ENCODE results near the gene DNAJC30. TPM values are rescaled to one million over a fixed set of nuclear protein-coding genes. Genes with fewer than 3 reads are reported as not detected.
"Not testable (repeated sequence)": the region's sequence is repeated elsewhere in the genome, so short reads cannot be mapped to it uniquely, and the experiment has no call there.

The DNAJC30 gene
- total RNA-seq, 4 donors from 2014 or later: 2.7 to 8.4 (median 6.3) TPM

DNA sequence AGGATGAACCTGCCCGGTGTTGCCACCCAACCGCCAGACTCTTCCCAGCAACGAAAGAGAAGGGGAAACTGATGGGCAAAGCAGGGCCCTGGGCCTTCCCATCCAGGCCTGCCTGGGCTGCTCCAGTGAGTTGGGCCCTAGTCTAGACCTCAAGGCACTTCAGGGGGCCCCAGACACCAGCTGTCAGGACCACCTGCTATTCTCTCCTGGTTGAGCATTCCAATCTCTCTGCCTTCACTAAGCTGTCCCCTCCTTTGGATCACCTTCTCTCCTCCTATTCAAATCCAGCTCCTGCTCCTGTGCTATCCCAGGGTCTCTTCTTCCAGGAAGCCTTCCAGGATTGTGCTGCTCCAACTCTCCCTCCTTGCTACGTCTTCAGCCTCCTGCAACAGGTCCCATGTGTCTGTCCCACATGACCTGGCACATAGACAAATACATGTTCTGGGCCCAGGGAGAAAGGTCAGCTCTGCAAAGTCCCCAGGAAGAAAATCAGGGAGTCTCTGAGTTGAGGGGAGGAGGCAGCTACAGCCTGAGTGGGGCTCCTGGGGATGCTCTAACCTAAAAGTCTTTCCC lies 33.2 kb upstream of the DNAJC30 start:
- DNase-seq (ENCODE audit: low spot score in 2 of 2): no peak
- no peaks in the 10 kb centered on the region for H3K27me3 ChIP-seq
- no peak overlapping the region for H3K4me3 ChIP-seq
- peaks cover 0 to 35% (median 10%) of the 10 kb centered on the region in 4 donors for H3K4me1 ChIP-seq
- H3K27ac ChIP-seq: no peak overlapping the region
- WGBS, 2 donors: 74 to 75% methylated on average over 4 of the region's 4 CpGs
- TF ChIP-seq EP300 (IDR thresholded peaks at IDR 0.05) (no peak), CTCF (IDR thresholded peaks at IDR 0.05) (no peak), POLR2A (IDR thresholded peaks at IDR 0.05) (no peak)
- peaks cover 0 to 9% (median 0%) of the 10 kb centered on the region in 3 donors for H3K36me3 ChIP-seq
- no peaks in the 10 kb centered on the region for H3K9me3 ChIP-seq

DNA sequence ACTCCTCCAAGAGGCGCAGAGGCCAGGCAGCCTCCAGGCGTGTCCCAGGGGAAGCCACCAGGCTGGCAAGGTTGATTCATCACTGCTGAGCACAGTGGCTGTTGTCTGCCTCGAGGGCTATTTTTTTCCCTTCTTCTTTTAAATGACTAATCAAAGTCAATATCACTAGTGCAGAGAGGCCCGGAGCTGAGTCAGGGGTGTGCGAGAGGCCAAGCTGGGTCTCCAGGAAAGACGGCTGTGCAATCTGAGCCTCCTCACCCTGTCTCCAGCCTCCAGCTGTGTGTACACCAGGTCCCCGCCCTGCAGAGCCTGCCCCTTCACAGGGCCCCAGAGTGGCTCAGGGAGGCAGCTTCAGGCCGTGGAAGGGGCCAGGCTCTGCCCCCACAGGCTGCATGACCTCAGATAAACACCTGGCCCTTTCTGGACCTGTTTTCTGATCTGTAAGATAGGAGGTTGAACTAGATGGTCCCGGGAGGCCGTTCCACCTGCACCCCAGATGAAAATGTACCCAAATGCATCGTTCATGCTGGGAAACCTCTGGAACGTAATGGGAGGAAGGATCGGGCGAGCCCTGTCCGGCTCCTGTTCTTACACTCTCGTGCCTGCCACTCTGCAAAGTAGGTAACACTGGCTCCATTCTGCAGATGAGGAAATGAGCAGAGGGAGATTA lies 32.5 kb upstream of the DNAJC30 start:
- peaks cover 0 to 35% (median 10%) of the 10 kb centered on the region in 4 donors for H3K4me1 ChIP-seq
- WGBS, 2 donors: 70 to 73% methylated on average over 15 to 16 of the region's 16 CpGs
- no peak for DNase-seq (ENCODE audit: low spot score in 2 of 2)
- H3K4me3 ChIP-seq: no peak overlapping the region
- H3K27ac ChIP-seq: no peak overlapping the region
- H3K36me3 ChIP-seq: peaks cover 0 to 9% (median 0%) of the 10 kb centered on the region in 3 donors
- no peaks in the 10 kb centered on the region for H3K9me3 ChIP-seq
- TF ChIP-seq POLR2A (IDR thresholded peaks at IDR 0.05): no peak
- TF ChIP-seq EP300 (IDR thresholded peaks at IDR 0.05): no peak
- H3K27me3 ChIP-seq: no peaks in the 10 kb centered on the region

DNA sequence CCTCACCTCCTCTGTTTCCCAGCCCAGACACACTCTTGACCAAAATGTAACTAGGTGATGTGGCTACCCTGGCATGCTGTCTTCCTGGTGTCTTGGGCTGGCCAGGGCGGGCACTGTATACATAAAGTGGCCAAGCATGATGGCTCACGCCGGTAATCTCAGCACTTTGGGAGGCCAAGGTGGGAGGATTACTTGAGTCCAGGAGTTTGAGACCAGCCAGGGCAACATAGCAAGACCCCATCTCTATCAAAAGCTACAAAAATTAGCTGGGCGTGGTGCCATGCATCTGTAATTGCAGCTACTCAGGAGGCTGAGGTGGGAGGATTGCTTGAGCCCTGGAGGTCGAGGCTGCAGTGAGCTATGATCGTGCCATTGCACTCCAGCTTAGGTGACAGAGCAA lies 30.1 kb upstream of the DNAJC30 start:
- DNase-seq (ENCODE audit: low spot score in 2 of 2); H3K27ac ChIP-seq; H3K27me3 ChIP-seq; H3K4me3 ChIP-seq; H3K9me3 ChIP-seq: not testable (repeated sequence)
- Histone ChIP-seq H3K4me1 (peaks cover 0 to 20% (median 4%) of the 10 kb centered on the region in 4 donors), H3K36me3 (peaks cover 0 to 18% (median 0%) of the 10 kb centered on the region in 3 donors)
- 91 to 99% methylated on average over 6 of the region's 6 CpGs for WGBS, 2 donors

DNA sequence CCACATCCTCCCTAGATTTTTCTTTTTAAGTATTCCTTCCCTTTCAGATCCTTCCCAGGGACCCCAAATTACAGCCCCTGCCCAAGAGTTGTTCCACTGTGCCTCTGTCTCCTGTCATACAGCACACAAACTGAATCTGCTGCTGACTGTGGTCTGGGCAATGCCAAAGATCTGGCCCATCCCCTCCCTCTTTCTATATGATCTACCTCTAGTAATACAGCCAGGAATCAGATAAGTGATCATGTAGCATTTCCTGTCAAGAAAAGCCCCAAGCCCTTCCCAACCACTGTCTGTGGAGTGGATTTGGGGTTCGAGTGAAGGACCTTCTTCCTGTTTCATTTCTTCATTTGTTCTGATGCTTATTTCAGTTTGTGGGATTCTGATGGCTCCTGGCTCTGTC lies 29.5 kb upstream of the DNAJC30 start:
- Histone ChIP-seq H3K4me3 (no peak overlapping the region), H3K9me3 (no peaks in the 10 kb centered on the region), H3K36me3 (peaks cover 0 to 20% (median 0%) of the 10 kb centered on the region in 3 donors), H3K27me3 (no peaks in the 10 kb centered on the region), H3K27ac (no peak overlapping the region), H3K4me1 (peaks cover 0 to 14% (median 2%) of the 10 kb centered on the region in 4 donors)
- no peak for DNase-seq (ENCODE audit: low spot score in 2 of 2)
- WGBS, 2 donors: 67 to 80% methylated on average over 1 of the region's 1 CpG
- TF ChIP-seq CTCF (IDR thresholded peaks at IDR 0.05): no peak
- TF ChIP-seq POLR2A (IDR thresholded peaks at IDR 0.05): no peak
- no peak for TF ChIP-seq EP300 (IDR thresholded peaks at IDR 0.05)

GRCh38 chr7:73708961-73709549 lies 25.8 kb upstream of the DNAJC30 start:
- Histone ChIP-seq H3K4me3 (no peak overlapping the region), H3K36me3 (peaks cover 0 to 22% (median 0%) of the 10 kb centered on the region in 3 donors), H3K4me1 (peaks cover 0 to 7% (median 0%) of the 10 kb centered on the region in 4 donors), H3K27me3 (no peaks in the 10 kb centered on the region), H3K27ac (no peak overlapping the region), H3K9me3 (no peaks in the 10 kb centered on the region)
- TF ChIP-seq EP300 (IDR thresholded peaks at IDR 0.05): no peak
- DNase-seq (ENCODE audit: low spot score in 2 of 2): no peak
- 93 to 95% methylated on average over 12 to 15 of the region's 16 CpGs for WGBS, 2 donors

DNA sequence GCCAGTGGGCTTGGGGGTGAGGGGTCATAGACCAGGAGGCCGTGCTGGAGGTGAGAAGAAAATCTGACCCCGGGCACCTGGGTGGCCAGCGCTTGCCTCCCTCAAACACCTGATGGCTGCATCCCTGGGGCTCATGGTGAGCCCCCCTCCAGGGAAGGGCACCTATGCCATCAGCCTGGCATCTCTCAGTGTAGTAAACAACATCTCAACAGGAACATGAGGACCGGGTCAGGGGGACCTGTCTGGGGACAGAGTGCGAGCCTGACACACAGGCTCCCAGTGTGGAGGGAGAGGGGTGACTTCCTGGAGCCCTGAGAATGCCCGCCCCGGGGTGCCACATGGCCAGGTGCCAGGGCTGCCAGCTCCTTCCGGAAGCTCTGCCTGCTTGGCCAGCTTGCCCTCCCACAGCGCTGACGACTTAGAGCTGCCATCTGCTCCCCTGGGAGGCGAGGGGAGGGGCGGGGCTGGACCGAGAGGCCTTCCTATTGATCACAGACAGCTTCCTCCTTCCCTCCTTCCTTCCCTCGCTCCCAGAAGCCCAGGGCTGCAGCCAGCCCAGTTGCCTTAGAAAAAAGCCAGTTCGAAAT lies 23.9 kb upstream of the DNAJC30 start:
- DNase-seq (ENCODE audit: low spot score in 2 of 2): no peak
- Histone ChIP-seq H3K36me3 (peaks cover 0 to 30% (median 0%) of the 10 kb centered on the region in 3 donors), H3K27ac (no peak overlapping the region), H3K4me3 (no peak overlapping the region), H3K4me1 (peaks cover 0 to 14% (median 0%) of the 10 kb centered on the region in 4 donors), H3K27me3 (no peaks in the 10 kb centered on the region), H3K9me3 (no peaks in the 10 kb centered on the region)
- WGBS, 2 donors: 64 to 73% methylated on average over 14 to 15 of the region's 15 CpGs
- TF ChIP-seq CTCF (IDR thresholded peaks at IDR 0.05) (no peak), POLR2A (IDR thresholded peaks at IDR 0.05) (no peak), EP300 (IDR thresholded peaks at IDR 0.05) (no peak)

Measured in tibial nerve (tissue), 4 donors.